Measurements from ENCODE around the gene TAC3. TPM values are rescaled to one million over a fixed set of nuclear protein-coding genes. Genes with fewer than 3 reads are reported as not detected.
"Not testable (repeated sequence)": the region's sequence is repeated elsewhere in the genome, so short reads cannot be mapped to it uniquely, and the experiment has no call there.

The TAC3 gene
- total and polyA plus RNA-seq, 2 of the 4 experiments (the other 2 are of a cell fraction): 0.94 TPM; not detected in 1

- DNase-seq (peak; percentile 35), ATAC-seq (ENCODE audit: low read depth) (0 out of 2 replicates have a peak, but pooled peaks have one; percentile 19)
- H2BK5ac ChIP-seq (ENCODE audit: low read depth, low read length, poor library complexity, severe bottlenecking); H4K5ac ChIP-seq (ENCODE audit: low read depth, low read length); H3K27ac ChIP-seq (ENCODE audit: insufficient read depth, low read length); H2BK15ac ChIP-seq (ENCODE audit: low read depth, low read length); POLR2A ChIA-PET (ENCODE audit: unreplicated experiment); H3K4me3 ChIP-seq (ENCODE audit: insufficient read depth, low read depth, low read length); H2AFZ ChIP-seq (replicated peaks; ENCODE audit: low read length, poor library complexity); H3K4me1 ChIP-seq (ENCODE audit: control insufficient read depth, insufficient read depth, low read length); dilution Hi-C loops (cut with HindIII; ENCODE audit: low sequenced_read_pairs, unreplicated experiment); H3K79me1 ChIP-seq (ENCODE audit: low read depth in 1 of 2, low read length in 2 of 2); H2BK120ac ChIP-seq (ENCODE audit: low read depth, low read length); H3K4me2 ChIP-seq (ENCODE audit: low read depth, low read length); H3K23ac ChIP-seq (ENCODE audit: low read depth, low read length); H3K56ac ChIP-seq (ENCODE audit: extremely low read depth, insufficient read depth, low read length); H3K14ac ChIP-seq (replicated peaks; ENCODE audit: low read depth, low read length); H3K9ac ChIP-seq (ENCODE audit: low read depth, low read length); intact Hi-C loops (cut with micrococcal nuclease); H2AK9ac ChIP-seq (replicated peaks; ENCODE audit: low read depth, low read length, poor library complexity); H4K20me1 ChIP-seq (ENCODE audit: insufficient read depth, low read length); H4K8ac ChIP-seq (ENCODE audit: low read depth in 2 of 2, low read length in 2 of 2); CTCF ChIA-PET; H3K36me3 ChIP-seq (ENCODE audit: control insufficient read depth, insufficient read depth, low read length); H2AK5ac ChIP-seq (ENCODE audit: low read depth, low read length); H4K91ac ChIP-seq (ENCODE audit: insufficient read depth, low read depth, low read length); H3K9me1 ChIP-seq (ENCODE audit: insufficient read depth, low read length); H3K9me3 ChIP-seq (ENCODE audit: control insufficient read depth, insufficient read depth, low read length); BruUV-seq (replicated peaks); H3K27me3 ChIP-seq (ENCODE audit: control insufficient read depth, insufficient read depth, low read length); H2BK20ac ChIP-seq (ENCODE audit: low read depth, low read length); H3K18ac ChIP-seq (ENCODE audit: low read depth, low read length); H3K4ac ChIP-seq (ENCODE audit: low read depth, low read length): not testable (repeated sequence)
- WGBS, 2 experiments (ENCODE audit: extremely low coverage in 2 of 2, insufficient read length in 1 of 2): no CpG with 5 or more reads among the region's 6 CpGs
- in situ Hi-C loops (cut with MboI; ENCODE audit: low sequenced_read_pairs): loop anchor here (5.0 to 25.0 kb wide), 2 partner anchors 223 to 473 kb away; partner anchors contain the start of genes HSD17B6 and RBMS2
These were observed 30.6 kb downstream of the TAC3 start for GRCh38 chr12:56985714-56986113.
